ENCODE data around the gene MRPL24. TPM values are rescaled to one million over a fixed set of nuclear protein-coding genes. Genes with fewer than 3 reads are reported as not detected.

MRPL24 gene
- polyA plus RNA-seq, 3 donors from 2014 or later, result 75.4 to 126 (median 88.2) TPM

DNA sequence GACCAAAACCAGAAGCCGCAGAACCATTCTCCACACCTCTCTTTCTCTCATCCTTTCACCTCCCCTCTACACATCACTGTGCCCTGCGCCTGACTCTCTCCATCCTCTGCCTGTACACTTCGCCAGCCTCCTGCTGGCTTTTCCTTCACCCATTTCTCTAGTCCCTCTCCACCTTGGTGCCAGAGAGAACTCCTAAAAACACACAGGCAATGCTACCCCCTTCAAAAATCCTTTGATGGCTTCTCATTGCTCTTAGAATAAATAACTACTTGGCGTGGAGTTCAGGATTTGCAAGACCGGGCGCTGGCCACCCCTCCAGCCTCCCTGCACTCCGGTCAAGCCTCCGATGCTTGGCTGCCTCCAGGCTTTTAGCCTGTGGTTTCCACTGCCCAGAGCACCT is 44.1 kb downstream of the MRPL24 start:
- peak overlapping the region in 1 of 5 donors; percentile 61 for H3K4me3 Mint-ChIP-seq
- H3K9me3 Mint-ChIP-seq, result no peaks in the 10 kb centered on the region
- H3K4me1 Mint-ChIP-seq, result peaks cover 0 to 1% of the 10 kb centered on the region in 2 donors
- peaks cover 3 to 11% (median 5%) of the 10 kb centered on the region in 3 donors for H3K36me3 Mint-ChIP-seq
- no peak for DNase-seq
- H3K27me3 Mint-ChIP-seq (ENCODE audit: low read depth in 3 of 3), result peaks cover 10 to 26% (median 15%) of the 10 kb centered on the region in 3 donors
- no peak overlapping the region for H3K27ac Mint-ChIP-seq

DNA sequence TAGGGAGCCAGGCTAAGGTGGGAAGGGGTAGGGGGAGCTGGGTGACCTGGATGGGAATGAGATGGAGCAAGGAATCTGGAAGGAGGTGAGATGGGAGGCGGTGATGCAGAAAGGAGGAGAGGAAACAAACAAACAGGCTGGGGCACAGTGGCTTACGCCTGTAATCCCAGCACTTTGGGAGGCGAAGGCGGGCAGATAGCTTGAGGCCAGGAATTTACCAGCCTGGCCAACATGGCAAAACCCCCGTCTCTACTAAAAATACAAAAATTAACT is 46.3 kb downstream of the MRPL24 start:
- no peak overlapping the region for H3K4me3 Mint-ChIP-seq
- peaks cover 0 to 1% of the 10 kb centered on the region in 2 donors for H3K4me1 Mint-ChIP-seq
- no peak overlapping the region for H3K27ac Mint-ChIP-seq
- peaks cover 3 to 8% (median 5%) of the 10 kb centered on the region in 3 donors for H3K36me3 Mint-ChIP-seq
- no peaks in the 10 kb centered on the region for H3K9me3 Mint-ChIP-seq
- H3K27me3 Mint-ChIP-seq (ENCODE audit: low read depth in 3 of 3), result peaks cover 12 to 33% (median 18%) of the 10 kb centered on the region in 3 donors
- no peak for DNase-seq

DNA sequence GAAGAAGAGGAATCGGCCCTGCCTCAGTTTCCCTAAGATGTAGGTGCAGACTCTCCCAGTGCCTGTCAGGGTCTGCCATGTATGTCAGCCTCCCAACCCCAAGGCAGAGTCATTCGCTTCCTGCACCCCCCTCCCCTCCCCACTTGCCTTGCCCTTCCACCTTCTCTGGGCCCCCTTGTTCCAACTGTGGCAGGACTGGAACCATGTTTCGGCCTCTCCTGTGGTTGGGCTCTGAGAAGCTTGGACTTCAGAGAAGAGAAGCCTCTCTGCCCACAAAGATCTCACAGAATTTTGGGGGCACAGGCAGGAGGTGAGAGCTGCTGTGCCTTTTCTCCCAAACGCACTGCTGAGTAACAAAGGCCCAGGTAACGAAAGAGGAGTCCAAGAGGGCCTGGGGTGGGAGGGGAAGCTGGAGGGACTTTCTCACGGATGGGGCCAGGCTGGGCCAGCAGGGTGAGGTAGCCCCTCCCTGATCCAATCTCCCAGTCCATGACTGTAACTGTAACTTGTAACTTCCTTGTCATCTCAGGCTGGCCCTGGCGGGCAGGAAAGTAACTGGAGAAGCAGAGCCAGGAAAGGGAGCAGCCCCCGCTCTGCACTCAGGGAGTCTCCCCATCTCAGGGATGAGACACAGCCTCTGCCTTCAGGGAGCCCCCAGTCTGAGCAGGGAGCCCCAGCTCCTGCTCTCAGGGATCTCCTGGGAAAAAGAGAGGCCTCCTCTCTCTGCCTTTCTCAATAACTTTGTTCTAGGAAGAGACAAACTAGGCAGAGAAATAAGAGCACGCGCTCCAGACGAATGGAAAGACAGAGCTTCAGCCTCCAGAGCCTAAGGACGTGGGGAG is 46.8 kb downstream of the MRPL24 start:
- peaks cover 14 to 34% (median 21%) of the 10 kb centered on the region in 3 donors for H3K27me3 Mint-ChIP-seq (ENCODE audit: low read depth in 3 of 3)
- no peaks in the 10 kb centered on the region for H3K9me3 Mint-ChIP-seq
- no peak overlapping the region for H3K4me3 Mint-ChIP-seq

DNA sequence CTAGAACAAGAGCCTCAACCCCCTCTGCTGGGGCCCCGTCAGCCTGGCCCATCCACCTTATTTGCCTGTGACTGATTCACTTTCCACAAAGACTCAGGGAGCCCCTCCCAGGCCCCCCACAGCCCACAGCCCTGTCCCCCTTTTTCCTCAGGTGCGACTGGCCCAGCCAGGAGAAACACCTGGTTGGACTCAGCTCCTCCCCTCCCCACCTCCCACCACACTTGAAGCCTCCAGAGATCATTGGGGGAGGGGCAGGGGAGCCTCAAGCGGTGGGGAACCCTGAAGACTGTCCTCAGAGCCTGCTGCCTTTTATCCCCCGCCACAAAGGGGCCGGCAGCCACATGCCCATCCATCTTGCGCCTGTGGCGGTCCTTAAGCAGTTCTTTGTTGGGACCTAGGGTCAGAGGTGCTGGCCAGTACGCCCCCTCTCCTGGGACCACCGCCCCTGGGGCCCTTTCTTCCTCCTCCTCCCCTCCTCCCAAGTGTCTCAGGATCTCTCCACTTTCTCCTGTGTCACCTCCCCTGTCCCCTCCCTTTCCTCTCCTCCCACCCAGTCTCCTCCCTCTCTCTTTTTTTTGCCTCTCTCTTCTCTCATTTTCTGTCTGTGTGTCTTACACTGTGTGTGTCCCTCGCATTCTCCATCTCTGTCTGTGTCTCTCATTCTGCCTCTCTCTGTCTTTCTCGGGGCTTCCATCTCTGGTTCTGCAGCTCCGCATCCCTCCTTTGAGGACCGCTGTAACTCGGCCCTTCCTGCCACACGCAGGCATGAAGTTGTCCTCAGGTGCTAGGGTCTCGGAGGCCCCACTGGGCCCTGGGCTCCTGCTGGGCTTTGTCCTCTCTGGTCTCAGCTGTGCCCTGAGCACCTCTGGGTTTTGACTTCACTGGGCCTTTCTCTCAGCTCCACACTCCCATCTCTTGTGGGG is 47.7 kb downstream of the MRPL24 start:
- Mint-ChIP-seq H3K27me3 (ENCODE audit: low read depth in 3 of 3) (peaks cover 14 to 34% (median 22%) of the 10 kb centered on the region in 3 donors), H3K4me3 (no peak overlapping the region), H3K27ac (no peak overlapping the region), H3K36me3 (peaks cover 0 to 5% (median 3%) of the 10 kb centered on the region in 3 donors), H3K4me1 (peaks cover 0 to 3% of the 10 kb centered on the region in 2 donors), H3K9me3 (no peaks in the 10 kb centered on the region)
- no peak for DNase-seq

More for the DNA sequence above, 46.8 kb downstream of the MRPL24 start:
- peaks cover 0 to 3% of the 10 kb centered on the region in 2 donors for H3K4me1 Mint-ChIP-seq
- H3K36me3 Mint-ChIP-seq, result peaks cover 3 to 8% (median 5%) of the 10 kb centered on the region in 3 donors
- H3K27ac Mint-ChIP-seq, result no peak overlapping the region
- no peak for DNase-seq

DNA sequence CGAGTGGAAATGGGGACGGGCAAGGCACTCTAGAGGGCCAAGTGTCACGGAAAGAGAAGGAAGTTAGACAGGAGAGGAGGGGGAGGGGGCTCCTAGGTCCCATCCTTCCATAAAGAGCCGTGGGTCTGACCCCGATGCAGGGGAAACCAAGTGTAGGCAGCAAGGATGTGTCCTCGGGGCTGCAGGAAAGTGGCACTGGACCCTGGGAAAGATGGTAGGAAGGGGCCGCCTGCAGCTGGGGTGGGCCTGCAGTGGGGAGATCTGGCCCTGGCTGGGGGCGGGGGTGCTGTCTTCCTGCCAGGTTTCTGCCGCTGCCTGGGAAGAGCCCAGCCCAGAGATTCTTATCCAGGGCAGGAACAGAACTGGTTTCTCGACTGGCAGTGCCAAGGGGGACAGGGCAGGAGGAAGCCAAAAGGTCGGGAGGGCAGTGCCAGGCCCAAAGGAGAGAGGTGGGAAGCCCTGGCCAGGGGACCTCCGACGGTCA is 48.4 kb downstream of the MRPL24 start:
- Mint-ChIP-seq H3K9me3 (no peaks in the 10 kb centered on the region), H3K27ac (no peak overlapping the region), H3K27me3 (ENCODE audit: low read depth in 3 of 3) (peaks cover 16 to 28% (median 22%) of the 10 kb centered on the region in 3 donors), H3K36me3 (peaks cover 0 to 5% (median 3%) of the 10 kb centered on the region in 3 donors), H3K4me3 (no peak overlapping the region), H3K4me1 (peaks cover 0 to 3% of the 10 kb centered on the region in 2 donors)
- no peak for DNase-seq

DNA sequence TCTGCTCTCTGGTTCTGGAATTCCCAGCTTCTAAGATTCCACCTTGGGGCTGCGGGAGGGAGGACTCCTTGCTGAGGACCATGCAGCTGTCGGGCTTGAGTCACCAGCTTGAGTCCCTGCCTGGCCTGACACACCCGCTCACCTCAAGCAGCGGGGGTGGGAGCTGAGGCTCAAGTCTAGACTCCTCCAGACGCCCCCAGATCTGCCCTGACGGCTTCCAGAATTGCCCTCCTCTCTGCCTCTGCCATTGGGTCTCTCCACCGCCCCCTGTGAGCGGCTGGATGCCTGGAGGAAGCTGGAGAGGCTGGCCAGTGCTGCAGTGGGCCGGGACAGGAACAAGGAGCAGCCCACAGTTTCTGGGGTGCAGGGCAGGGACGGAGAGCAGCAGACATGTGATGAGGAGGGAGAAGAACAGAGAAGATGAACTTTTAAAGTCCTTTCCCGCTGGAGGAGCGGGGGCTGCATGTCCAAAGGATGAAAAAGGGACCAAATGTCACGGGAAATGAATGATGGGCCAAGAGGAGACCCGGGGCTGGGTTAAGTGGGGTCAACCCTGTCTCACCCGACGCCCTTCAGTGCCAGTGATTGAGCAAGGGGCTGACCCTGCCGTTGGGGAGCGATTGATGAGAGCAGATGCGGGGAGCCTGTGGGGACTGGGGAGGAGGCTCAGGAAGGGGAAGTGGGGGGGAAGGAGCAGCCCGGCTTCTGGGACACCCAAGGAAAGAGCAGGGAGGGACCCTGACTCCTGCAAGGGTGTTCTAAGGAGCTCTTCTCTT is 49.0 kb downstream of the MRPL24 start:
- peaks cover 0 to 3% of the 10 kb centered on the region in 2 donors for H3K4me1 Mint-ChIP-seq
- peaks cover 0 to 3% (median 3%) of the 10 kb centered on the region in 3 donors for H3K36me3 Mint-ChIP-seq
- no peak for DNase-seq
- H3K9me3 Mint-ChIP-seq, result no peaks in the 10 kb centered on the region
- H3K4me3 Mint-ChIP-seq, result no peak overlapping the region
- no peak overlapping the region for H3K27ac Mint-ChIP-seq
- peaks cover 16 to 24% (median 22%) of the 10 kb centered on the region in 3 donors for H3K27me3 Mint-ChIP-seq (ENCODE audit: low read depth in 3 of 3)

DNA sequence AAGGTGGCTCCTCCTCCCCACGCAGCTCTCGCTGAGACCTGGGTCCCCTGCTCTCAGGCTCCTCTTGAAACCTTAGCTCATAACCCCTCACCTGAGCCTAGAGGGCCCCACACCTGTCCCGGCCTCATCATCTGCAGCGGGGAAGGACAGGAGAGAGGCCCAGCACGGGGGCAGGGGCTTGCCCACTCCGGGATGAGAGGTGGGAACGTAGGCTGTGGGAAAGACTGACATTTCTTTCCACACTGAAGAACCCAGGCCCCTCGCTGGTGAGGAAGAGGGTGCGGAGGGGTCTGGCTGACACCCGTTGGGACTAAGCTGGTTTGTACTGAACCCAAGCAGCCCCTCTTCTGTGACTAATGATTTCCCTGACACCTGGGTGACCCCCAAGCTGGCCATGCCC is 49.7 kb downstream of the MRPL24 start:
- Mint-ChIP-seq H3K4me3 (no peak overlapping the region), H3K27me3 (ENCODE audit: low read depth in 3 of 3) (peaks cover 16 to 21% (median 17%) of the 10 kb centered on the region in 3 donors), H3K4me1 (peaks cover 0 to 3% of the 10 kb centered on the region in 2 donors), H3K27ac (no peak overlapping the region), H3K36me3 (no peaks in the 10 kb centered on the region), H3K9me3 (no peaks in the 10 kb centered on the region)
- no peak for DNase-seq

DNA sequence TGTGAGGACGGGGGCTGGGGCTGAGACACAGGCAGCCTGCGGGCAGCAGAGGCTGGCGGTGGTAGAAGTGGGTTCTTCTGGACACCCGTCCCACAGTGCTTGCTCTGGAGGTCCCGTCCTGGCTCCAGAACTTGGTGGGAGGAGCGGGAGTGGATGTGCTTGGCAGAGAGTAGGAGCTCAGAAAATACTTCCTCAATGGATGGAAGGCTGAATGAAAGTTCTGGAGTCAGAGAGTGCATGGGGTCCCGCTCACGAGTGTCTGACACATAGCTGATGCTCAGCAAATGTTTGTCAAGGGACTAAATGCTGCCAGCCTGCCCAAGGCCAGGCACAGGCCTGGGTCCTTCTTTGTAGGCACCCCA is 50.2 kb downstream of the MRPL24 start:
- Mint-ChIP-seq H3K9me3 (no peaks in the 10 kb centered on the region), H3K4me3 (no peak overlapping the region), H3K27me3 (ENCODE audit: low read depth in 3 of 3) (peaks cover 16 to 23% (median 17%) of the 10 kb centered on the region in 3 donors), H3K4me1 (peaks cover 0 to 3% of the 10 kb centered on the region in 2 donors), H3K27ac (no peak overlapping the region), H3K36me3 (no peaks in the 10 kb centered on the region)
- no peak for DNase-seq

DNA sequence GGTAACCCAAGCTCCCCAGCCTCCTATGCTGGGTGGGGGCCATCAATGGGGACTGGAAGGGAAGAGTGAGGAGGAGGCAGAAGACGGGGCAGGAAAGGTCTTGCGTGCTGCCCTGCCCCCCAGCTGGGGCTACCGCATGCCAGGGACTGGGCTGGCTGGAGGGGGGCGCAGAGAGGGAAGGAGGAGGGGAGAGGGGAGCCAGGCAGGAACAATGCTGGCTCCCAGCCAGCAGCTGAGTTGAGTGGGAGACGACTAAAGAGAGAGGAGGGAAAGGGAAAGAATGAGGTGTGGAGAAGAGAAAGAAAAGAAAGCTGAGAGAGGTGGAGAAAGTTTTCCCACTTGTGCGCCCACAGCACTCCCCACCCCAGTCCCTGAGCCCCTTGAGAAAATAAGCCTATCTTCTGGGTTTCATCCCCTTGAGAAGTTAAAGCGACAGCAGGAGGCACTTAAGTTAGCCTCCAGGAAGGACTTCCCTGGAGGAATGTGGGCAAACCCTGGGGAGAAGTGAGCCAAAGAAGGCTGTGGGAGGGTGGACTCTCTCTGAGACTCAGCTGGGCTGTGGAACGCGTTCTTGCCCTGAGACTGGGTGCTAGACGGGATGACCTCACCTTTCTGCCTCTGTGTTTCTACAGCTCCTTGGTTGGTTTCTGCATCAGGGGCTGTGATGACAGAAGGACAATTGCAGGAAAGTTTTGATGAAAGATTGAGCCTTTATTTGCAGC is 50.8 kb downstream of the MRPL24 start:
- no peak overlapping the region for H3K27ac Mint-ChIP-seq
- peaks cover 0 to 3% of the 10 kb centered on the region in 2 donors for H3K4me1 Mint-ChIP-seq
- no peaks in the 10 kb centered on the region for H3K36me3 Mint-ChIP-seq
- no peaks in the 10 kb centered on the region for H3K9me3 Mint-ChIP-seq
- H3K4me3 Mint-ChIP-seq, result no peak overlapping the region
- no peak for DNase-seq
- peaks cover 17 to 26% (median 19%) of the 10 kb centered on the region in 3 donors for H3K27me3 Mint-ChIP-seq (ENCODE audit: low read depth in 3 of 3)

DNA sequence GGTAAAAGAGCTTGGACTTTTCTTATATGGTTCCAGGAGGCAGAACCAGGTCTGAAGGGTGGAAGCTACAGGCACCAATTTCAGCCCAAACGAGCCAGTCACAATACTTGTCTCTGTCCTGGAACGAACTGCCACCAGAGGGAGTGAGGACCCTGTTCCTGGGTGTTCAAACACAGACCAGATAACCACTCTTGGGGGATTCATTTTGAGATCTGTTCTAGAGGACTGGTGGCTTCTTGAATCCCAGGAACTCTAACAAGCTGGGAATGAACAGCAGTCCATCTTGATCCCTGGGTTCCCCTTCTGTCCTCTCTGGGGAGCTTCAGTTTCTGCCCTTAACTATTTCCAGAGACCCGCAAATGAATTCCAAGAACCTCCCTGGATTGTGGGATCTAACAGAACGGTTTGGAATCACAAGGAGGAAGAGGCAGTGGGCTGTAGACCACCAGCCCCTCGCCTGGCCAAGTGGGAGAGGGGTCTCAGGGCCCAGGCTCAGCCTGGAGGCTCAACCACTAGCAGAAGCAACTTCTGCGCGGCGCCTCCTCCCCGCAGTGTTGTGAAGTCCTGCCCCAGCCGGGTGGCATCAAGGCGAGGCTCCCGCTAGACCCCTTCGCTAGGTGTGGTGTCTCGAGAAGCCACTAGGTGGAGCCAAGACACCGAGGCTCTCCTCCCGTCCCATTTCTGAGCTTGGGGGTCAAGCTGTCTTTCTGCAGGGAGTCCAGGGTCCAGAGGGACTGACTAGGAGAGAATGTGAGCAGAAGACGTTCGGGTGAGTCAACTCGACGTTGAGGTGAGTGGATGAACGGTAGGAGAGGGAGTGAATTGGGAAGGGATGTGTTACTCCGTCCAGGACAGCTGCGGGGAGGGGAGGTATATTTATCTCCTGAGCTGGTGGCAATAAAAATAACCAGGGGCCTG is 51.6 kb downstream of the MRPL24 start:
- peaks cover 19 to 31% (median 21%) of the 10 kb centered on the region in 3 donors for H3K27me3 Mint-ChIP-seq (ENCODE audit: low read depth in 3 of 3)
- no peaks in the 10 kb centered on the region for H3K9me3 Mint-ChIP-seq
- peak; percentile 61 to 71 (median 66) for DNase-seq
- peaks cover 0 to 3% of the 10 kb centered on the region in 2 donors for H3K4me1 Mint-ChIP-seq
- H3K4me3 Mint-ChIP-seq, result peak overlapping the region in 2 of 5 donors; percentile 33 to 45
- H3K27ac Mint-ChIP-seq, result peak overlapping the region in 1 of 6 donors; percentile 74
- no peaks in the 10 kb centered on the region for H3K36me3 Mint-ChIP-seq
